Neuronal stem cell (in vitro differentiated cells): Measurements from ENCODE around the gene ROBO1.

Experiments
- DNase-seq: peaks from one replicate; pipeline ENCODE4 v3.0.0-alpha.2; 2013; ENCODE audit warnings: low spot score
- H2AFZ ChIP-seq: one replicate; pipeline ENCODE4 v1.6.1; 2013; ENCODE audit warnings: mild to moderate bottlenecking, low read length, inconsistent platforms
- H2AK5ac ChIP-seq: 2 replicates; pipeline ENCODE4 v1.6.1; 2013; ENCODE audit warnings: low read depth, mild to moderate bottlenecking, inconsistent platforms, low read length, moderate library complexity, mixed read lengths
- H2BK120ac ChIP-seq: 2 replicates; pipeline ENCODE4 v1.6.1; 2013; ENCODE audit warnings: low read depth, mild to moderate bottlenecking, inconsistent platforms, low read length, moderate library complexity, mixed read lengths
- H2BK12ac ChIP-seq: one replicate; pipeline ENCODE4 v1.6.1; 2013; ENCODE audit warnings: low read length, inconsistent platforms
- H2BK15ac ChIP-seq: 2 replicates; pipeline ENCODE4 v1.6.1; 2013; ENCODE audit warnings: mild to moderate bottlenecking, low read length, inconsistent platforms, mixed read lengths
- H2BK5ac ChIP-seq: one replicate; pipeline ENCODE4 v1.6.1; 2013; ENCODE audit warnings: inconsistent platforms, mild to moderate bottlenecking, low read length, moderate library complexity
- H3K14ac ChIP-seq: one replicate; pipeline ENCODE4 v1.6.1; 2013; ENCODE audit warnings: low read length, inconsistent platforms
- H3K18ac ChIP-seq: 2 replicates; pipeline ENCODE4 v1.6.1; 2013; ENCODE audit warnings: low read length, inconsistent platforms
- H3K23ac ChIP-seq: 2 replicates; pipeline ENCODE4 v1.6.1; 2013; ENCODE audit warnings: low read depth, mild to moderate bottlenecking, mixed read lengths, low read length, inconsistent platforms; ENCODE audit not compliant: poor library complexity
- H3K27ac ChIP-seq: replicated peaks from 3 replicates; pipeline ENCODE4 v1.5.1; 2013; ENCODE audit warnings: low read length, inconsistent platforms
- H3K27me3 ChIP-seq, 3 experiments: 2 replicates each; pipeline ENCODE4 v1.6.1; 2013; ENCODE audit warnings: low read length in 3 of 3, mild to moderate bottlenecking in 2 of 3, inconsistent platforms in 1 of 3, low read depth in 1 of 3, mixed read lengths in 1 of 3, moderate library complexity in 1 of 3; ENCODE audit not compliant: control insufficient read depth in 3 of 3, insufficient read depth in 3 of 3
- H3K36me3 ChIP-seq, 2 donors: replicated peaks in 1 of 2; 2 replicates each; pipeline ENCODE4 v1.6.1; 2013; ENCODE audit warnings: low read length in 2 of 2; ENCODE audit not compliant: control insufficient read depth in 2 of 2, insufficient read depth in 2 of 2
- H3K4ac ChIP-seq: 2 replicates; pipeline ENCODE4 v1.6.1; 2013; ENCODE audit warnings: inconsistent platforms, mild to moderate bottlenecking, low read length, moderate library complexity
- H3K4me1 ChIP-seq, 2 donors: 1 replicate in 1 of 2; 2 replicates in 1 of 2; pipeline ENCODE4 v1.6.1; 2013; ENCODE audit warnings: low read length in 2 of 2, low read depth in 1 of 2; ENCODE audit not compliant: control insufficient read depth in 2 of 2, insufficient read depth in 1 of 2
- H3K4me2 ChIP-seq: one replicate; pipeline ENCODE4 v1.6.1; 2013; ENCODE audit warnings: mild to moderate bottlenecking, low read length, inconsistent platforms; ENCODE audit not compliant: insufficient read depth, poor library complexity, severe bottlenecking
- H3K4me3 ChIP-seq, 2 donors: 2 replicates each; pipeline ENCODE4 v1.5.1; 2013; ENCODE audit warnings: low read length in 2 of 2, mild to moderate bottlenecking in 2 of 2, inconsistent platforms in 1 of 2, moderate library complexity in 1 of 2
- H3K79me1 ChIP-seq: one replicate; pipeline ENCODE4 v1.6.1; 2013; ENCODE audit warnings: low read depth, mild to moderate bottlenecking, inconsistent platforms, low read length, moderate library complexity
- H3K9ac ChIP-seq: one replicate; pipeline ENCODE4 v1.6.1; 2013; ENCODE audit warnings: mild to moderate bottlenecking, low read depth, low read length, inconsistent platforms; ENCODE audit not compliant: poor library complexity
- H3K9me3 ChIP-seq, 2 donors: replicated peaks in 1 of 2; 2 replicates each; pipeline versions ENCODE3 to v1.6.1; 2013; ENCODE audit warnings: low read length in 2 of 2, mild to moderate bottlenecking in 2 of 2, inconsistent platforms in 1 of 2, low read depth in 1 of 2, mixed read lengths in 1 of 2, moderate library complexity in 1 of 2; ENCODE audit not compliant: control insufficient read depth in 2 of 2, insufficient read depth in 1 of 2
- H4K8ac ChIP-seq: one replicate; pipeline ENCODE4 v1.6.1; 2013; ENCODE audit warnings: low read depth, mild to moderate bottlenecking, inconsistent platforms, low read length, moderate library complexity
- H4K91ac ChIP-seq: one replicate; pipeline ENCODE4 v1.6.1; 2013; ENCODE audit warnings: low read length, low read depth, mild to moderate bottlenecking, inconsistent platforms; ENCODE audit not compliant: poor library complexity
- WGBS, 2 donors: extraction: QIAGEN DNeasy Blood & Tissue Kit; methylation state at CpG; one replicate each; pipeline ENCODE4 v1.1.7; 2013; ENCODE audit warnings: missing lambda C conversion rate in 2 of 2, mixed read lengths in 1 of 2; ENCODE audit not compliant: insufficient read length in 2 of 2, insufficient replicate concordance in 1 of 2; ENCODE audit errors: extremely low coverage in 2 of 2; 5-methylcytosine and 5-hydroxymethylcytosine counted together

ROBO1 gene

GRCh38 chr3:79604681-79605080 lies 163.1 kb downstream of the ROBO1 start:
- no peaks in the 10 kb centered on the region for H3K9me3 ChIP-seq
- H3K36me3 ChIP-seq, result no peaks in the 10 kb centered on the region
- H3K4me3 ChIP-seq, result no peak overlapping the region
- no CpG with 5 or more reads among the region's 2 CpGs for WGBS, 2 donors
- no peak overlapping the region for H3K4me2 ChIP-seq
- H2BK15ac ChIP-seq, result no peak overlapping the region
- H2BK120ac ChIP-seq, result no peak overlapping the region
- H2AFZ ChIP-seq, result no peak overlapping the region
- H4K91ac ChIP-seq, result no peak overlapping the region
- H2BK5ac ChIP-seq, result no peak overlapping the region
- H3K4me1 ChIP-seq, result no peaks in the 10 kb centered on the region
- no peak overlapping the region for H4K8ac ChIP-seq
- H3K18ac ChIP-seq, result no peak overlapping the region
- no peak overlapping the region for H3K14ac ChIP-seq
- no peak overlapping the region for H3K4ac ChIP-seq
- H3K27ac ChIP-seq, result no peak overlapping the region
- H3K23ac ChIP-seq, result no peak overlapping the region
- no peak for DNase-seq
- no peak overlapping the region for H2BK12ac ChIP-seq
- H3K79me1 ChIP-seq, result no peaks in the 10 kb centered on the region
- H3K9ac ChIP-seq, result no peak overlapping the region
- no peaks in the 10 kb centered on the region for H3K27me3 ChIP-seq
- H2AK5ac ChIP-seq, result no peak overlapping the region

GRCh38 chr3:79602385-79602784 lies 165.4 kb downstream of the ROBO1 start:
- no peaks in the 10 kb centered on the region for H3K9me3 ChIP-seq
- H3K4me2 ChIP-seq, result no peak overlapping the region
- H3K36me3 ChIP-seq, result no peaks in the 10 kb centered on the region
- no peak overlapping the region for H2AFZ ChIP-seq
- no peak overlapping the region for H2BK15ac ChIP-seq
- no peak overlapping the region for H2BK120ac ChIP-seq
- H4K91ac ChIP-seq, result no peak overlapping the region
- no peaks in the 10 kb centered on the region for H3K79me1 ChIP-seq
- H3K4ac ChIP-seq, result no peak overlapping the region
- H4K8ac ChIP-seq, result no peak overlapping the region
- no peak overlapping the region for H3K18ac ChIP-seq
- no peak overlapping the region for H2AK5ac ChIP-seq
- no peak overlapping the region for H2BK5ac ChIP-seq
- no peak overlapping the region for H3K4me3 ChIP-seq
- H2BK12ac ChIP-seq, result no peak overlapping the region
- no peaks in the 10 kb centered on the region for H3K27me3 ChIP-seq
- no peak overlapping the region for H3K23ac ChIP-seq
- no peak overlapping the region for H3K27ac ChIP-seq
- H3K4me1 ChIP-seq, result no peaks in the 10 kb centered on the region
- no peak for DNase-seq
- no peak overlapping the region for H3K9ac ChIP-seq
- H3K14ac ChIP-seq, result no peak overlapping the region

- H3K23ac ChIP-seq, result no peak overlapping the region
- H3K27ac ChIP-seq, result no peak overlapping the region
- H2BK120ac ChIP-seq, result no peak overlapping the region
- no peak overlapping the region for H3K9ac ChIP-seq
- H3K14ac ChIP-seq, result no peak overlapping the region
- no CpG with 5 or more reads among the region's 1 CpG for WGBS, 2 donors
- no peak overlapping the region for H3K4ac ChIP-seq
- H3K4me3 ChIP-seq, result no peak overlapping the region
- H3K4me1 ChIP-seq, result no peaks in the 10 kb centered on the region
- H2AK5ac ChIP-seq, result no peak overlapping the region
- no peaks in the 10 kb centered on the region for H3K36me3 ChIP-seq
- no peak overlapping the region for H3K18ac ChIP-seq
- no peaks in the 10 kb centered on the region for H3K9me3 ChIP-seq
- H2BK12ac ChIP-seq, result no peak overlapping the region
- no peak overlapping the region for H4K91ac ChIP-seq
- no peak overlapping the region for H3K4me2 ChIP-seq
- no peak for DNase-seq
- no peaks in the 10 kb centered on the region for H3K27me3 ChIP-seq
- peak overlapping the region; percentile 28 for H2AFZ ChIP-seq
- H2BK15ac ChIP-seq, result no peak overlapping the region
- H3K79me1 ChIP-seq, result no peaks in the 10 kb centered on the region
- H4K8ac ChIP-seq, result no peak overlapping the region
- no peak overlapping the region for H2BK5ac ChIP-seq
These were observed 169.2 kb downstream of the ROBO1 start for GRCh38 chr3:79598594-79598993.

GRCh38 chr3:79597709-79598108 lies 170.1 kb downstream of the ROBO1 start:
- H4K8ac ChIP-seq, result no peak overlapping the region
- no peak overlapping the region for H3K4ac ChIP-seq
- no peak overlapping the region for H2BK120ac ChIP-seq
- no peak overlapping the region for H2BK5ac ChIP-seq
- no peak overlapping the region for H2AK5ac ChIP-seq
- no CpG with 5 or more reads among the region's 2 CpGs for WGBS, 2 donors
- no peaks in the 10 kb centered on the region for H3K9me3 ChIP-seq
- no peak overlapping the region for H3K4me2 ChIP-seq
- no peak overlapping the region for H2BK15ac ChIP-seq
- H2BK12ac ChIP-seq, result no peak overlapping the region
- no peak overlapping the region for H3K23ac ChIP-seq
- DNase-seq, result no peak
- H4K91ac ChIP-seq, result no peak overlapping the region
- no peak overlapping the region for H3K4me3 ChIP-seq
- H3K36me3 ChIP-seq, result no peaks in the 10 kb centered on the region
- H3K4me1 ChIP-seq, result no peaks in the 10 kb centered on the region
- no peak overlapping the region for H3K9ac ChIP-seq
- H2AFZ ChIP-seq, result no peak overlapping the region
- no peaks in the 10 kb centered on the region for H3K27me3 ChIP-seq
- no peaks in the 10 kb centered on the region for H3K79me1 ChIP-seq
- H3K14ac ChIP-seq, result no peak overlapping the region
- no peak overlapping the region for H3K18ac ChIP-seq
- no peak overlapping the region for H3K27ac ChIP-seq
